ENCODE data around the gene LAYN.

DNA sequence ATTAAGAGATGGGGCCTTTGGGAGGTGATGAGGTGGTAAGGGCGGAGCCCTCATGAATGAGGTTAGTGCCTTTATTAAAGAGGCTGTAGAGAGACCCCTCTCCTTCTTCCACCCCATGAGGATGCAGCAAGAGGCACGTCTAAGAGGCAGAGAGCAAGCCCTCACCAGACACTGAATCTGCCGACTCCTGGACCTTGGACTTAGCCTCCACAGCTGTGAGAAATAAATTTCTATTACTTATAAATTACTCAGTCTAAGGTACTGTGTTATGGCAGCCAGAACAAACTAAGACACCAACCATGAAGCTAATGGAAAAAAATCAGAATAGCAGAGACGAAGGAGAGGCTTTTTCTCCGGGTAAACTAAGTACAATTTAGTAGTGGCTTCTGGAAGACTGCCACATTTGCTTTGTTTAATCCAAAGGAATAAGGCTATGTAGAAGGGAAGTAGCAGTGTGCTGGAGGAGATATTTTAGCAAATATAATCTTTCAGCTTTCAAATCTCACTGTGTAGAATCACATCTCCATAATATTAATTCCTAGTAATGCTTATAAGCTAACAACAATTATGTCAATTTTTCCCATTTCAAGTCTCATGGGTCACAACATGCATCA lies 49.5 kb downstream of the LAYN start:
- TF ChIP-seq, protein P1, sequence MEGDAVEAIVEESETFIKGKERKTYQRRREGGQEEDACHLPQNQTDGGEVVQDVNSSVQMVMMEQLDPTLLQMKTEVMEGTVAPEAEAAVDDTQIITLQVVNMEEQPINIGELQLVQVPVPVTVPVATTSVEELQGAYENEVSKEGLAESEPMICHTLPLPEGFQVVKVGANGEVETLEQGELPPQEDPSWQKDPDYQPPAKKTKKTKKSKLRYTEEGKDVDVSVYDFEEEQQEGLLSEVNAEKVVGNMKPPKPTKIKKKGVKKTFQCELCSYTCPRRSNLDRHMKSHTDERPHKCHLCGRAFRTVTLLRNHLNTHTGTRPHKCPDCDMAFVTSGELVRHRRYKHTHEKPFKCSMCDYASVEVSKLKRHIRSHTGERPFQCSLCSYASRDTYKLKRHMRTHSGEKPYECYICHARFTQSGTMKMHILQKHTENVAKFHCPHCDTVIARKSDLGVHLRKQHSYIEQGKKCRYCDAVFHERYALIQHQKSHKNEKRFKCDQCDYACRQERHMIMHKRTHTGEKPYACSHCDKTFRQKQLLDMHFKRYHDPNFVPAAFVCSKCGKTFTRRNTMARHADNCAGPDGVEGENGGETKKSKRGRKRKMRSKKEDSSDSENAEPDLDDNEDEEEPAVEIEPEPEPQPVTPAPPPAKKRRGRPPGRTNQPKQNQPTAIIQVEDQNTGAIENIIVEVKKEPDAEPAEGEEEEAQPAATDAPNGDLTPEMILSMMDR (IDR thresholded peaks at IDR 0.05): no peak
- no peak for TF ChIP-seq EP300 (IDR thresholded peaks at IDR 0.05)
- no peak for TF ChIP-seq POLR2A (IDR thresholded peaks at IDR 0.05)
